ENCODE results near the gene UQCR10.

DNA sequence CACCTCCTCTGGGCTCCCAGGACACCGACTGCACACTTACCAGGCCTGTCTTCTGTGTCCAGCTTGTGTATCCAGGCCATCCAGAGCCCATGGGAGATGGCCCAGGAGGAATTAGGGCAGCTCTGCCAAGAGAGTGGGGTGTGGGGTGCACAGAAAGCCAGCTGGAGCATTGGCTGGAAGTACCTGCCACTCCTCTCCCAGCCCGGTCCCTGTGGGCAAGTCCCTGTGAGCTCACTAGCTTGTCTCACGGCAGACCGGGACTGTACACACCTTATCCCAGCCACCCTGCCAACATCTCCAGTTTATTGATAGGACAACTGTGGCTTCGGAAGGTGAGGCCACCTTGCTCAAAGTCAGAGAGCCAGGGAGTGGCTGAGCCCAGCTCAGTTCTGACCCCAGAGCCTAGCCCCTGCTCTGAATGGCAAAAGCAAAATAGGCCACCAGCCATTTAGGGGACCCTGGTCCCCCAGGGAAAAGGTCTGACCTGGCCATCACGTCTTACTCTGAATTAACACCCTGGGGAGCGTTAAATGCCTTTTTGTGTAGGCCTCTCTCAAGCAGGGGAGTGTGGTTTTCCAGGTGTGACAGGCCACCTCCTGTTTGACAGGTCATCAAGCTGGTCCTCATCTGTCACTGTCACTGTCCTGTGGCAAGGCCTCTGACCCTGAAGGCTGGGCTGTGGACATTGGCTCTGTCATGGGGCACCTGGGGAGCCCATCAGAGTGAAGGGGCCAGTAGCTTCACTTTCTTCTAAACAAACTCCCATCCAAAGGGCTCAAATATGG, 15.1 kb downstream of the UQCR10 start:
- no peak for TF ChIP-seq POLR2A (IDR thresholded peaks at IDR 0.05; ENCODE audit: low read length)
- no peak for TF ChIP-seq GATA1 (IDR thresholded peaks at IDR 0.05; ENCODE audit: low read depth, low read length)

Measured in erythroblast (primary cell).